Activated naive CD8-positive, alpha-beta T cell treated with anti-CD3 and anti-CD28 coated beads, Interleukin-2, amount 10 ng/mL, durations not matched to agents 7 days and 5 days (primary cell): Measurements from ENCODE around the gene ABL2. TPM values are rescaled to one million over a fixed set of nuclear protein-coding genes. Genes with fewer than 3 reads are reported as not detected.

ENCODE experiments used
- ATAC-seq: fragments of 150-1000 bp; cut with Tn5 transposase; one replicate; pipeline ENCODE4 v1.10.0; 2021; ENCODE audit warnings: low read depth, moderate library complexity
- POLR2A ChIA-PET: fragments of 350-600 bp; sonication (Branson Sonifier 250); formaldehyde crosslinking; loops from one replicate; lab custom pipeline; 2021; ENCODE audit warnings: antibody characterized with exemption; lab: Charles Lee
- DNase-seq: peaks from one replicate; pipeline ENCODE4 v3.0.0; 2021
- H3K27ac Mint-ChIP-seq: one replicate; pipeline ENCODE4 v1.8.0; 2022; ENCODE audit warnings: mild to moderate bottlenecking, mixed read lengths
- H3K27me3 Mint-ChIP-seq: one replicate; pipeline ENCODE4 v1.8.0; 2022; ENCODE audit warnings: mild to moderate bottlenecking, moderate library complexity, mixed read lengths
- H3K36me3 Mint-ChIP-seq: one replicate; pipeline ENCODE4 v1.8.0; 2021; ENCODE audit warnings: mild to moderate bottlenecking, mixed read lengths
- H3K4me1 Mint-ChIP-seq: one replicate; pipeline ENCODE4 v1.8.0; 2021; ENCODE audit warnings: mixed read lengths
- H3K4me3 Mint-ChIP-seq: one replicate; pipeline ENCODE4 v1.8.0; 2022; ENCODE audit warnings: mild to moderate bottlenecking, moderate library complexity, mixed read lengths
- H3K9me3 Mint-ChIP-seq: one replicate; pipeline ENCODE4 v1.8.0; 2021; ENCODE audit warnings: mixed read lengths
- total RNA-seq, 2 experiments: library from RNA; stranded (reverse); gene quantifications; one replicate each; pipeline ENCODE4 v1.2.3, GENCODE V29; 2021

Gene ABL2
- total RNA-seq, 2 experiments from 2014 or later: 9.7 to 11.2 TPM

- H3K9me3 Mint-ChIP-seq: peaks cover 3% of the 10 kb centered on the region
- no peak overlapping the region for H3K27ac Mint-ChIP-seq
- ATAC-seq (no peak), DNase-seq (no peak)
- H3K27me3 Mint-ChIP-seq: no peaks in the 10 kb centered on the region
- peaks cover 24% of the 10 kb centered on the region for H3K36me3 Mint-ChIP-seq
- peaks cover 4% of the 10 kb centered on the region for H3K4me1 Mint-ChIP-seq
- H3K4me3 Mint-ChIP-seq: no peak overlapping the region
- POLR2A ChIA-PET: no interaction called here
These were observed 176.7 kb downstream of the ABL2 start for GRCh38 chr1:179052776-179053175.

Other genes starting within 250 kb of the ABL2 start
- gene FAM20B, start 203.8 kb downstream of the ABL2 start, total RNA-seq: 10 to 100 TPM; 35.0 to 37.1 TPM
- 10 to 100 TPM; 41.5 to 45.1 TPM for gene TOR3A, start 147.6 kb downstream of the ABL2 start, total RNA-seq
- 10 to 100 TPM; 58.3 to 62.8 TPM for gene SOAT1, start 64.1 kb upstream of the ABL2 start, total RNA-seq
- under 1 TPM; 0.64 to 0.85 TPM for gene AXDND1, start 136.3 kb upstream of the ABL2 start, total RNA-seq